ENCODE results near the gene CIBAR2.

- no peak for TF ChIP-seq CTCF (IDR thresholded peaks at IDR 0.05)
- TF ChIP-seq POLR2A (IDR thresholded peaks at IDR 0.05): no peak
These were observed 26.8 kb upstream of the CIBAR2 start for GRCh38 chr16:85138825-85139627.
